AG08396 (cell line): ENCODE measurements around the gene SLC9B1.
A peak's percentile ranks its signal among the peaks of the same experiment; 100 is the strongest.
"Not testable (repeated sequence)": the region's sequence is repeated elsewhere in the genome, so short reads cannot be mapped to it uniquely, and the experiment has no call there.

ENCODE experiments used
- DNase-seq: peaks from one replicate; pipeline ENCODE4 v3.0.0; 2012; ENCODE audit warnings: low spot score, mixed read lengths

The SLC9B1 gene

GRCh38 chr4:102878349-102878748, 141.2 kb downstream of the SLC9B1 start:
- DNase-seq, result not testable (repeated sequence)

- not testable (repeated sequence) for DNase-seq
Observed at GRCh38 chr4:102877477-102878106, 141.9 kb downstream of the SLC9B1 start.

- no peak for DNase-seq
Observed at GRCh38 chr4:102871772-102872171, 147.7 kb downstream of the SLC9B1 start.

- peak; percentile 5 for DNase-seq
Observed at GRCh38 chr4:102869569-102870197, 149.8 kb downstream of the SLC9B1 start.

- DNase-seq, result peak; percentile 95
Observed at GRCh38 chr4:102868781-102869568, 150.5 kb downstream of the SLC9B1 start, which contains the start of gene CISD2. CISD2 (plus strand) TSS chr4:102868992; CDS start chr4:102869085, 93 bp downstream.

GRCh38 chr4:102868153-102868780, 151.2 kb downstream of the SLC9B1 start:
- DNase-seq, result no peak

- DNase-seq, result no peak
Observed at GRCh38 chr4:102867278-102868152, 152.0 kb downstream of the SLC9B1 start.

GRCh38 chr4:102865327-102865726, 154.2 kb downstream of the SLC9B1 start:
- not testable (repeated sequence) for DNase-seq

GRCh38 chr4:102862747-102863146, 156.8 kb downstream of the SLC9B1 start:
- no peak for DNase-seq

- DNase-seq, result no peak
Observed at GRCh38 chr4:102862016-102862415, 157.5 kb downstream of the SLC9B1 start.

GRCh38 chr4:102860611-102861324, 158.7 kb downstream of the SLC9B1 start:
- no peak for DNase-seq

- no peak for DNase-seq
Observed at GRCh38 chr4:102858828-102859464, 160.6 kb downstream of the SLC9B1 start.
